Neutrophil (primary cell): ENCODE measurements around the gene AFP.

Source experiments
- H3K27ac ChIP-seq: fragments of 200-600 bp; sonication (generic); 2 replicates; pipeline ENCODE4 v1.5.1; 2016; ENCODE audit warnings: mild to moderate bottlenecking, moderate library complexity
- H3K27me3 ChIP-seq: fragments of 200-600 bp; sonication (generic); 2 replicates; pipeline ENCODE4 v1.6.0; 2016; ENCODE audit warnings: mild to moderate bottlenecking
- H3K36me3 ChIP-seq: fragments of 200-600 bp; sonication (generic); 2 replicates; pipeline ENCODE4 v1.5.1; 2017
- H3K4me1 ChIP-seq, 2 experiments: fragments of 200-600 bp in 1 of 2; sonication (generic) in 1 of 2; 1 replicate in 1 of 2; 2 replicates in 1 of 2; pipeline versions ENCODE4 v1.5.1 to v1.6.1; 2013 to 2016; ENCODE audit warnings: low read depth in 1 of 2, low read length in 1 of 2, mild to moderate bottlenecking in 1 of 2, moderate library complexity in 1 of 2; ENCODE audit not compliant: control insufficient read depth in 1 of 2, insufficient read depth in 1 of 2
- H3K4me3 ChIP-seq, 2 experiments: fragments of 200-600 bp in 1 of 2; sonication (generic) in 1 of 2; 1 replicate in 1 of 2; 2 replicates in 1 of 2; pipeline ENCODE4 v1.5.1; 2013 to 2016; ENCODE audit warnings: low read depth in 1 of 2, low read length in 1 of 2, mild to moderate bottlenecking in 1 of 2, moderate library complexity in 1 of 2
- H3K9me3 ChIP-seq: fragments of 200-600 bp; sonication (generic); 2 replicates; pipeline ENCODE4 v1.5.1; 2016
- CTCF ChIP-seq: fragments of 200-600 bp; sonication (generic); IDR thresholded peaks from 2 replicates; pipeline ENCODE4 v1.5.1; 2016; ENCODE audit warnings: antibody characterized with exemption

Gene AFP

GRCh38 chr4:73415807-73416238 is 20.2 kb upstream of the AFP start:
- Histone ChIP-seq H3K4me1 (no peaks in the 10 kb centered on the region), H3K4me3 (no peak overlapping the region), H3K27me3 (no peaks in the 10 kb centered on the region), H3K9me3 (no peaks in the 10 kb centered on the region), H3K27ac (no peak overlapping the region), H3K36me3 (no peaks in the 10 kb centered on the region)
- no peak for TF ChIP-seq CTCF

GRCh38 chr4:73416423-73417087 is 19.5 kb upstream of the AFP start:
- H3K27me3 ChIP-seq, result no peaks in the 10 kb centered on the region
- no peaks in the 10 kb centered on the region for H3K9me3 ChIP-seq
- H3K27ac ChIP-seq, result no peak overlapping the region
- no peaks in the 10 kb centered on the region for H3K4me1 ChIP-seq
- H3K36me3 ChIP-seq, result no peaks in the 10 kb centered on the region
- no peak overlapping the region for H3K4me3 ChIP-seq
- TF ChIP-seq CTCF, result no peak

- no peaks in the 10 kb centered on the region for H3K9me3 ChIP-seq
- H3K36me3 ChIP-seq, result no peaks in the 10 kb centered on the region
- no peak overlapping the region for H3K27ac ChIP-seq
- no peak overlapping the region for H3K4me3 ChIP-seq
- no peaks in the 10 kb centered on the region for H3K27me3 ChIP-seq
- no peaks in the 10 kb centered on the region for H3K4me1 ChIP-seq
- TF ChIP-seq CTCF, result no peak
Measured at GRCh38 chr4:73417342-73417741, 18.7 kb upstream of the AFP start.

GRCh38 chr4:73417973-73418372 is 18.0 kb upstream of the AFP start:
- Histone ChIP-seq H3K4me1 (no peaks in the 10 kb centered on the region), H3K27ac (no peak overlapping the region), H3K27me3 (no peaks in the 10 kb centered on the region), H3K36me3 (no peaks in the 10 kb centered on the region), H3K9me3 (no peaks in the 10 kb centered on the region), H3K4me3 (no peak overlapping the region)
- TF ChIP-seq CTCF, result no peak

- Histone ChIP-seq H3K36me3 (no peaks in the 10 kb centered on the region), H3K27ac (no peak overlapping the region)
Measured at GRCh38 chr4:73418677-73419076, 17.3 kb upstream of the AFP start.

More at GRCh38 chr4:73418677-73419076, 17.3 kb upstream of the AFP start:
- H3K4me1 ChIP-seq, result no peaks in the 10 kb centered on the region
- H3K27me3 ChIP-seq, result no peaks in the 10 kb centered on the region
- no peaks in the 10 kb centered on the region for H3K9me3 ChIP-seq
- H3K4me3 ChIP-seq, result no peak overlapping the region
- no peak for TF ChIP-seq CTCF
